Fibroblast of pulmonary artery (primary cell): ENCODE data around the gene MSX1.

ENCODE experiments used
- DNase-seq: peaks from one replicate; pipeline ENCODE4 v3.0.0-alpha.2; 2010; ENCODE audit warnings: low read depth
- H3K4me3 ChIP-seq: replicated peaks from 2 replicates; pipeline ENCODE4 v1.5.1; 2011; ENCODE audit warnings: low read depth, mild to moderate bottlenecking, control low read depth, low read length, moderate library complexity
- TF ChIP-seq, protein P1 (sequence below): IDR thresholded peaks from 2 replicates; pipeline ENCODE4 v1.5.1; 2011; ENCODE audit warnings: mild to moderate bottlenecking, control low read depth, low read length, inconsistent platforms; ENCODE audit errors: missing control alignments

MSX1 gene

DNA sequence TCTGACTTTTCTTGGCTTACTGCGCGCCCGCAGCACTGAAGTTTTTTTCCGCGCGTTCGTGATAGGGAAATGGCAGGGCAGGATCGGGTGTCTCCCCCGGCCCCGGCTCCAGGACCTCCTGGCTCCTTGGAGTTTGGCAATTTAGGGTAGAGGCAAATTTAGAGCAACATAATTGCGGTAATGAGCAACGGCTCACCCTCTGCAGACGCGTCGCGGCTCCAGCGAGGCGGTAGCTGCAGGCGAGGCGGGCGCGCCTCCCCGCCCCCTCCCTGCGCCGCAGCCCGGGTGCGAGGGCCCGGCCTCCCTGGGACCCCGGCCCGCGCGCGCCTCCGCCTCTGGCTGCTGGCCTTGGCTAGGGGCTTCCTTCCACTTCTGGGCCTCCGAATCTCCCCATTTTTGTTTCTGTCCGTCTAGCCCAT is 6.2 kb downstream of the MSX1 start:
- peak overlapping the region; percentile 37 for H3K4me3 ChIP-seq
- no peak for DNase-seq
- TF ChIP-seq, protein P1, sequence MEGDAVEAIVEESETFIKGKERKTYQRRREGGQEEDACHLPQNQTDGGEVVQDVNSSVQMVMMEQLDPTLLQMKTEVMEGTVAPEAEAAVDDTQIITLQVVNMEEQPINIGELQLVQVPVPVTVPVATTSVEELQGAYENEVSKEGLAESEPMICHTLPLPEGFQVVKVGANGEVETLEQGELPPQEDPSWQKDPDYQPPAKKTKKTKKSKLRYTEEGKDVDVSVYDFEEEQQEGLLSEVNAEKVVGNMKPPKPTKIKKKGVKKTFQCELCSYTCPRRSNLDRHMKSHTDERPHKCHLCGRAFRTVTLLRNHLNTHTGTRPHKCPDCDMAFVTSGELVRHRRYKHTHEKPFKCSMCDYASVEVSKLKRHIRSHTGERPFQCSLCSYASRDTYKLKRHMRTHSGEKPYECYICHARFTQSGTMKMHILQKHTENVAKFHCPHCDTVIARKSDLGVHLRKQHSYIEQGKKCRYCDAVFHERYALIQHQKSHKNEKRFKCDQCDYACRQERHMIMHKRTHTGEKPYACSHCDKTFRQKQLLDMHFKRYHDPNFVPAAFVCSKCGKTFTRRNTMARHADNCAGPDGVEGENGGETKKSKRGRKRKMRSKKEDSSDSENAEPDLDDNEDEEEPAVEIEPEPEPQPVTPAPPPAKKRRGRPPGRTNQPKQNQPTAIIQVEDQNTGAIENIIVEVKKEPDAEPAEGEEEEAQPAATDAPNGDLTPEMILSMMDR = no peak

DNA sequence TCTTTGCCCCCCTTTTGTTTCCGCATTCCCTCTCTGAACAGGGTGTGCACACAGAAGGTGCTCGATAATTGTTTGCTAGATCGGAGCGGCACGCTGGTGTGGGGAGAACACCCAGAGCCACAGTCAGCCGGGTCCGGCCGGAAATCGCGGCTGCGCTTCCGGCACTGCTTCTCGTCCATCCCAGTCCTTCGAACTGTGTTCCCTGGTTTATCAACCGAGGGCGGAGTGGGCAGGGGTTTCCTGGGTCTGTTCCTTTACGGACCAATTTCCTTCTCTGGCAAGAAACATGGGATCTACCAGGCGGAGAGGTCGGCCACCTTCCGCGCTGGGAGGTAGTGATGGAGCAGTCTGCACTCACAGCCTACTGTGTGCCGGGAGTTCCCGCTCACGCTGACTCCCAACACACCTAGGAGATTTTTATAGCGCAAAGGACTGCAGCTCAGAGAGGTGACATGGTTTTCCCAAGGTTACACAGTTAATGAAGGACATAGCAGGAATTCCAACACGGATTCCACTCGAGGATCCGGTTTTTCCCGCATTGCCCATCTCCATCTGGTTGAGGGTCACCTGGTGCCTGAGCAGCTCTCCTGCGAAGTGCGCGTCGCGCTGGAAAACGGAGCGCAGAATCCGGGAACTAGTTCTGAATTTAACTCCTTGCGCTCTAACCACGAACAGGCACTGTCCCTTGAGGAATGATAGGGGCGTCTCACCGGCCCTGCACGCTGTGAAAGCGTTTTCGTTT is 6.8 kb downstream of the MSX1 start:
- H3K4me3 ChIP-seq = peak overlapping the region; percentile 37
- no peak for DNase-seq
- TF ChIP-seq, protein P1 = no peak

DNA sequence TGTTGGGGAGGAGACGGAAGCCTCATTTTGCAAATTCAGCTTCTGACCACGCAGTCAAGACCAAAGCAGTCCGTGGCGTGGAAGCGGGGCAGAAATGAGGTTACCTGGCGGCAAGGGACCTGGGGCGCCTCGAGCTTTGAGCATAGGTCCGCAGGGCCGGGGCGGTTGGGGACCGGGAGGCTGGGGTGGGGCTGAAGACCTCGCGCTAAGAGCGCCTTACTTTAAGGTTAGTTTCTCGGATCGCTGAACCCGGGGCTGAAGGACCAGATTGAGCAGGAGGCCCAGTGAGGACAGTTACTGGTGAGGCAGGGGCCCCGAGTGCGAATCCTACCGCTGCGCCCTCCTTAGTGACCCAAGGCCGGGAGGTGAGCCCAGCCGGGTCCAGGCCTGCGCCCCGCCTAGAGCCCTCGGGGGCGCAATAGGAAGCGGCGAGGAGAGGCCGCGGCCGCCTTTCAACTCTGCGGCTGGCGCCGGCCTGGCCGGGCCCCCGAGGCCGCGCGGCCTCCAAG is 7.5 kb downstream of the MSX1 start:
- H3K4me3 ChIP-seq = no peak overlapping the region
- DNase-seq = no peak
- TF ChIP-seq, protein P1 = no peak

DNA sequence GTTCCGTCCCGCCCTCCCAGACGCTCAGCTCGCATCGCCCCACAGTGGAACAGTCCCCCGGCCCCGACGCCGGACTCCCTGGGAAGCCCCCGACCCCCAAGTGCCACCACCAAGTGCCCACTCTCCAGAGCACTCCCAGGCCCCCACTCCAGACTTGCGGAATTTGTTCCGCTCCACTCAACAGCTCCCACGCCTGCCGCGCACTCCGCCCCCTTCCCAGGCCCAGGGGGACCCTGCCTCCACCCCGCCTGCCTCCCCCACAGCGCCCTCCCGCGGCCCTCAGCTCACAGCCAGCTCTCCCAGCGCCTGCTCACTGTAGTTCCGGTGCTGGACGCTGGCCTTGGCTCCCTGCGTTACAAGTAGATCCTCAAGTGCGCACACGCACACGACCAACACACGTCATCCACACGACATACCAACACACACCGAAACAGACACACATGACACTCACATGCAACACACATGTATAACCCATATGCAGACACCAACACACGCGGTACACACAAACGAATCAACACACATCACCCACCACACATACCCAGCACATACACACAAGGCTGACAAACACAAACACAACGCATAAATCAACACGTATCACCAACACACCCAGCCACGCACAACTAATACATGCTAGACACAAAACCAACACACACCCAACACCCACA is 8.0 kb downstream of the MSX1 start:
- H3K4me3 ChIP-seq = no peak overlapping the region
- no peak for DNase-seq
- TF ChIP-seq, protein P1 = no peak

DNA sequence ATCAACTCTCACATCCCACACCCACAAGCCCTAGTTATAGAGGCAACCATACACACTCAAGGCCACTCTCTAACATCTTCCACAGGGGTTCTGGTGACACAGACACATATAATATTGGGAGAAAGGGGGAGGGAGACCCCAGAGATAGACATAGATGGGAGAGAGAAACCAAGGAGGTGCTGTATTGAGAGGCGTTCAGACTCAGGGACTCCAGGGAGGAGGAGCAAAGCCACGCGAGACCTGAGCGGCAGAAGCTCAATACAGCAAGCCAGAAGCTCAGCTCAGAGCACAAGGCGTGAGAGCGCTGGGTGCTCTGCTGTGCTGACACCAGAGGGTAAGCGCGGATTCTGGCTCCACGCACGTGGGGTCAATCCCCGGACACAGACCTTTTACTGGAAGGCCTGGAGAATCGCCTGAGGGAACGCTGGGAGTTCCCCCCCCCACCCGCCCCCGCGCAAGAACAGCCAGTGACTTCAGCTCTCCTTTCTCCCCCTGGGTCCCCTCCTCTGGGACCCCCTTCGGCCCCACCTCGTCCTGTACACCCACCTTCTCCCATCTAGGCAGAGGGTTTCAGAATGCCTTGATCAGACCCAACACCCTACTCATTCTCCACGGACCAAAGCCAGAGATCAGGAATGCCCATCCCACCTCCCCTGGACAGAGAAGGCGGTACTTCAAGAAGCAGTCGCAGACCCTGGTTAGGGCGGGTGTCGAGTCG is 8.7 kb downstream of the MSX1 start:
- H3K4me3 ChIP-seq = no peak overlapping the region
- TF ChIP-seq, protein P1 = no peak
- no peak for DNase-seq

DNA sequence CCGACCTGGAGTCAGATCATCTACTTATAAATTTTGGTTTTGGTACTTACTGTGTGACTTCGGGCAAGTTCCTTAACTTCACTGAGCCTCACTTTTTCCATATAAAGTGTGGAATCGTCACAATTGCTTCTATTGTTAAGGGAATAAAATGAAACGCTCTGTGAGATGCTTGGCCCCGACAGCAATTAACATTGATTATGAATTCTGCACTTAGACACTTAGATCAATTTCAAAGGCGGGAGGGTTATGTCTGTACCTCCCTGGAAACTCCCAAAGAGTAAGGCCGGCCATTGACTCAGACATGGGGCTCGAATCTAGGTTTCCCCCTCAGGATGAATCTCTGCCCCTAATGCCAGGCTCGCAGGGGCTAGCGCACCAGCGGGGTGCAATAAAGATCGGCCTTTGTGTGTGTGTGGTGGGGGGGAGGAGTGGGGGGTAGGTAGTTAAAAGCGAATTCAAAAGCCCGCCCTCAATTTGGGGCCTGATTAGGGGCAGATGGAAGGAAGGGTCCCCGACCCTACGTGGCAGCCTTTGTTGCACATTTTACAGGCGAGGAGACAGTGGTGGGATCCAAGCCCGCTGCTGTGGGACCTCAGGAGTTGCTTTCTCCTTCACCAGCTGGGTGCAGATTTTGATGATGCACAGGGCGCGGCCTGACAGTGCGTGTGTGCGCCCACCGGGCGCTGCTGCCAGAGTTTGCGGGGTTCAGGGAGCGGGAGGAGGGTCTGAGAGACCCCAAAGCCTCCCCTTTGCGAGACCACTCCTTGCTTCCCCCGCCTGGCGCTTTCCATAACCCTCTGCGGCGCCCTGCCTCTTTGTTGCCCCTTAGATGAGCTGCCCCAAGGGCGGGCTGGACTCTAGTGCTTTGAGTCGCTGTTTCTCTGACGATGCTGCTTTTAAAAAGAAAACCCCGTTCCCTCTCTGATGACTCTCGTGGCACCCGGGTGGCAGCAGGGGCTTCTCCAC is 9.6 kb downstream of the MSX1 start:
- TF ChIP-seq, protein P1 = no peak
- no peak for DNase-seq
- no peak overlapping the region for H3K4me3 ChIP-seq
